Pancreas (tissue), 10 donors: ENCODE measurements around the gene PXK. TPM values are rescaled to one million over a fixed set of nuclear protein-coding genes. Genes with fewer than 3 reads are reported as not detected.
"Not testable (repeated sequence)": the region's sequence is repeated elsewhere in the genome, so short reads cannot be mapped to it uniquely, and the experiment has no call there.

Experiments
- ATAC-seq, 4 donors: fragments of 200-7000 bp; cut with Tn5 transposase; one replicate each; pipeline versions ENCODE4 v1.8.0 to v1.9.1; 2020; ENCODE audit warnings: mild to moderate bottlenecking in 4 of 4, moderate library complexity in 4 of 4
- DNase-seq, 6 donors: peaks; one replicate each; pipeline ENCODE4 v3.0.0-alpha.2; 2020
- FAIRE-seq: peaks from 2 replicates; lab custom pipeline; 2012; peaks lifted over from hg19 to GRCh38; lab: Jason Lieb, UNC
- H3K27ac ChIP-seq, 4 donors: fragments of 200-600 bp; sonication (generic); 1 replicate in 3 of 4; 2 replicates in 1 of 4; pipeline versions ENCODE4 v1.5.0 to v1.8.0; 2020
- H3K27me3 ChIP-seq, 4 donors: fragments of 200-600 bp; one replicate each; pipeline ENCODE4 v1.8.0; 2021
- H3K36me3 ChIP-seq, 3 donors: fragments of 200-600 bp; sonication (generic) in 1 of 3; one replicate each; pipeline versions ENCODE4 v1.5.0 to v1.8.0; 2020 to 2021
- H3K4me1 ChIP-seq, 3 donors: fragments of 200-600 bp; one replicate each; pipeline ENCODE4 v1.8.0; 2021
- H3K4me3 ChIP-seq, 4 donors: fragments of 200-600 bp; sonication (generic) in 2 of 4; one replicate each; pipeline versions ENCODE4 v1.5.0 to v1.8.0; 2020 to 2021
- H3K9me3 ChIP-seq, 4 donors: fragments of 200-600 bp; one replicate each; pipeline ENCODE4 v1.8.0; 2021
- WGBS, 2 donors: extraction: QIAGEN DNeasy Blood & Tissue Kit; methylation state at CpG; one replicate each; pipeline ENCODE4 v1.1.7; 2013; 5-methylcytosine and 5-hydroxymethylcytosine counted together
- intact Hi-C, 3 donors: fragments of 100-400 bp; cut with DNase I; formaldehyde crosslinking; loops; one replicate each; pipeline versions ENCODE4 v1.11.1 to v1.14.2; 2022
- polyA plus RNA-seq, 2 donors: library from polyadenylated mRNA; stranded (reverse); fragments of 200-250 nt; gene quantifications; one replicate each; pipeline ENCODE4 v1.2.3, GENCODE V29; 2013
- total RNA-seq, 6 donors: library from RNA; stranded (reverse); fragmentation: NEBNext Ultra II Directional in 4 of 6; extraction: Animal tissue kit (Norgen Biotek cat#: 25700) in 4 of 6; gene quantifications; one replicate each; pipeline versions ENCODE4 v1.2.1 to v1.2.4, GENCODE V29; 2021 to 2023
- TF ChIP-seq, protein P1 (sequence below), 4 donors: fragments of 200-600 bp; sonication (generic) in 3 of 4; IDR thresholded peaks; one replicate each; pipeline versions ENCODE4 v1.5.0 to v1.8.0; 2021; ENCODE audit warnings: antibody characterized with exemption in 4 of 4
- donor health status: healthy with polysubstance abuse.
- donor health status: DM: no; HTN: no; CAD: no; lungs with moderate emphysema.
- donor health status: DM: no; HTN: no; CAD: no.
- donor health status: control.
- donor health status: control.
- donor health status: Bipolar disorder and iron deficiency.
- donor health status: DM: yes; HTN: yes; CAD: no.
- donor health status: DM: no; HTN: no; CAD: no.
- donor health status: DM: no; HTN: no; CAD: no.
- donor health status: DM: yes; HTN: yes; CAD: no.

PXK gene
- total and polyA plus RNA-seq, 8 donors, result 3.2 to 11.2 (median 7.4) TPM

- H3K4me3 ChIP-seq, result peak within 1 kb of the TSS; percentile 60 to 89 (median 68)
- intact Hi-C loops, result no loop called here
- WGBS, 2 donors, result 0% methylated on average over 55 to 67 of the region's 67 CpGs
- H3K36me3 ChIP-seq, result peaks cover 4 to 30% (median 25%) of the 10 kb centered on the region in 3 donors
- TF ChIP-seq, protein P1, sequence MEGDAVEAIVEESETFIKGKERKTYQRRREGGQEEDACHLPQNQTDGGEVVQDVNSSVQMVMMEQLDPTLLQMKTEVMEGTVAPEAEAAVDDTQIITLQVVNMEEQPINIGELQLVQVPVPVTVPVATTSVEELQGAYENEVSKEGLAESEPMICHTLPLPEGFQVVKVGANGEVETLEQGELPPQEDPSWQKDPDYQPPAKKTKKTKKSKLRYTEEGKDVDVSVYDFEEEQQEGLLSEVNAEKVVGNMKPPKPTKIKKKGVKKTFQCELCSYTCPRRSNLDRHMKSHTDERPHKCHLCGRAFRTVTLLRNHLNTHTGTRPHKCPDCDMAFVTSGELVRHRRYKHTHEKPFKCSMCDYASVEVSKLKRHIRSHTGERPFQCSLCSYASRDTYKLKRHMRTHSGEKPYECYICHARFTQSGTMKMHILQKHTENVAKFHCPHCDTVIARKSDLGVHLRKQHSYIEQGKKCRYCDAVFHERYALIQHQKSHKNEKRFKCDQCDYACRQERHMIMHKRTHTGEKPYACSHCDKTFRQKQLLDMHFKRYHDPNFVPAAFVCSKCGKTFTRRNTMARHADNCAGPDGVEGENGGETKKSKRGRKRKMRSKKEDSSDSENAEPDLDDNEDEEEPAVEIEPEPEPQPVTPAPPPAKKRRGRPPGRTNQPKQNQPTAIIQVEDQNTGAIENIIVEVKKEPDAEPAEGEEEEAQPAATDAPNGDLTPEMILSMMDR (IDR thresholded peaks at IDR 0.05), result no peak
- H3K27ac ChIP-seq, result peak within 1 kb of the TSS; percentile 72 to 88 (median 80)
- FAIRE-seq (no peak), ATAC-seq (peak; percentile 96 to 99 (median 96)), DNase-seq (peak; percentile 89 to 96 (median 92))
- H3K9me3 ChIP-seq, result no peaks in the 10 kb centered on the region
- no peaks in the 10 kb centered on the region for H3K27me3 ChIP-seq
- peaks cover 8 to 9% (median 9%) of the 10 kb centered on the region in 3 donors for H3K4me1 ChIP-seq
These were observed 100.9 kb downstream of the PXK start, which contains the start of gene PDHB for GRCh38 chr3:58433400-58434167. PDHB (minus strand) TSS chr3:58433832; CDS start chr3:58433809, 23 bp downstream.

DNA sequence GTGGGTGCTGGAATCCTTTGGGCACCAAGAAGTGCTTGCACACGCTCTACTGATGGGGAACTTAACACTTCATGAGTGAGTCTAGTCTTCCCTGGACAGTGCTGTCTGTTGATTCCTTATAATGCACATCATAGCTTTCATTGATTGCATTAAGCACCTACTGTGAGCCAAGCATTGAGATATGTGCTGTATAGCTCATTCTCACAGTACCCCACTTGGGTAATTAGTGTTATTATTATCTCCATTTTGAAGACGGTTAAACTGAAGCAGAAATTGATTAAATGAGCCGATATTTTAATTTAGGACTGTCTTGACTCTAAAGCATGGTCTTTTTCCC is 101.4 kb downstream of the PXK start:
- Histone ChIP-seq H3K9me3 (no peaks in the 10 kb centered on the region), H3K4me3 (peak overlapping the region in 3 of 4 donors; percentile 64 to 89 (median 71)), H3K4me1 (peaks cover 8 to 9% (median 9%) of the 10 kb centered on the region in 3 donors), H3K36me3 (peaks cover 4 to 24% (median 20%) of the 10 kb centered on the region in 3 donors), H3K27me3 (no peaks in the 10 kb centered on the region), H3K27ac (peak overlapping the region; percentile 25 to 88 (median 79))
- 56 to 57% methylated on average over 3 of the region's 3 CpGs for WGBS, 2 donors
- no peak for ATAC-seq
- DNase-seq, result no peak
- no peak for FAIRE-seq
- TF ChIP-seq, protein P1 (IDR thresholded peaks at IDR 0.05), result no peak
- intact Hi-C loops, result no loop called here

DNA sequence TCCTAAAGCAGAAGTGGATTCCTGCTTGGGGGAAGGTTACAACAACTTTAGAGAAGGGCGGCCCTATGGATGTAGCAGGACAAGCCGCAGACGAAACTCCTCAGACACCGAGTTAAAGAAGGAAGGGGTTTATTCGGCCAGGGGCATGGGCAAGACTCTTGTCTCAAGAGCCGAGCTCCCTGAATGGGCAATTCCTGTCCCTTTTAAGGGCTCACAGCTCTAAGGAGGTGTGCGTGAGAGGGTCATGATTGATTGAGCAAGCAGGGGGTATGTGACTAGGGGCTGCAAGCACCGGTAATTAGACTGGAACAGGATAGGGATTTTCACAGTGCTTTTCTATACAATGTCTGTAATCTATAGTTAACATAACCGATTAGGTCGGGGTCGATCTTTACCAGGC is 101.8 kb downstream of the PXK start:
- no peak for FAIRE-seq
- H3K27me3 ChIP-seq, result no peaks in the 10 kb centered on the region
- peaks cover 8 to 9% (median 9%) of the 10 kb centered on the region in 3 donors for H3K4me1 ChIP-seq
- no peak for DNase-seq
- H3K36me3 ChIP-seq, result peaks cover 4 to 21% (median 16%) of the 10 kb centered on the region in 3 donors
- intact Hi-C loops, result no loop called here
- no peaks in the 10 kb centered on the region for H3K9me3 ChIP-seq
- TF ChIP-seq, protein P1 (IDR thresholded peaks at IDR 0.05), result no peak
- no peak for ATAC-seq
- 93 to 97% methylated on average over 11 of the region's 11 CpGs for WGBS, 2 donors
- no peak overlapping the region for H3K27ac ChIP-seq
- no peak overlapping the region for H3K4me3 ChIP-seq

- H3K27ac ChIP-seq, result no peak overlapping the region
These were observed 102.3 kb downstream of the PXK start for GRCh38 chr3:58434990-58435389.

DNA sequence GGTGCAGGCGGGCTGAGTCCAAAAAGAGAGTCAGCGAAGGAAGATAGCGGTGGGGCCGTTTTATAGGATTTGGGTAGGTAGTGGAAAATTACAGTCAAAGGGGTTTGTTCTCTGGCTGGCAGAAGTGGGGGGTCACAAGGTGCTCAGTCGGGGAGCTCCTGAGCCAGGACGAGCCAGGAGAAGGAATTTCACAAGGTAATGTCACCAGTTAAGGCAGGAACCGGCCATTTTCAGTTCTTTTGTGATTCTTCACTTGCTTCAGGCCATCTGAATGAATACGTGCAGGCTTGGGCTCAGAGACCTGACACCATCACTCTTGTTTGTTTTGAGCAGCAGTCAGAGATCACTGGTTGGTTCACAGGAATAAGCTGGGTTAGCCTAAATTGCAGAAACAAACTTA is 104.6 kb downstream of the PXK start:
- H3K36me3 ChIP-seq, H3K4me3 ChIP-seq, intact Hi-C loops, H3K9me3 ChIP-seq, H3K27me3 ChIP-seq, DNase-seq, ATAC-seq, FAIRE-seq, H3K27ac ChIP-seq, H3K4me1 ChIP-seq: not testable (repeated sequence)
- 69 to 80% methylated on average over 8 of the region's 8 CpGs for WGBS, 2 donors

More at GRCh38 chr3:58434990-58435389, 102.3 kb downstream of the PXK start:
- Histone ChIP-seq H3K27me3 (no peaks in the 10 kb centered on the region), H3K4me1 (peaks cover 8 to 9% (median 9%) of the 10 kb centered on the region in 3 donors), H3K9me3 (no peaks in the 10 kb centered on the region), H3K36me3 (peaks cover 4 to 16% (median 13%) of the 10 kb centered on the region in 3 donors), H3K4me3 (no peak overlapping the region)
- FAIRE-seq (no peak), ATAC-seq (no peak), DNase-seq (no peak)
- TF ChIP-seq, protein P1 (IDR thresholded peaks at IDR 0.05), result no peak
- intact Hi-C loops, result no loop called here
- whole genome bisulfite sequencing, 2 donors, result 79 to 90% methylated on average over 1 of the region's 1 CpG

DNA sequence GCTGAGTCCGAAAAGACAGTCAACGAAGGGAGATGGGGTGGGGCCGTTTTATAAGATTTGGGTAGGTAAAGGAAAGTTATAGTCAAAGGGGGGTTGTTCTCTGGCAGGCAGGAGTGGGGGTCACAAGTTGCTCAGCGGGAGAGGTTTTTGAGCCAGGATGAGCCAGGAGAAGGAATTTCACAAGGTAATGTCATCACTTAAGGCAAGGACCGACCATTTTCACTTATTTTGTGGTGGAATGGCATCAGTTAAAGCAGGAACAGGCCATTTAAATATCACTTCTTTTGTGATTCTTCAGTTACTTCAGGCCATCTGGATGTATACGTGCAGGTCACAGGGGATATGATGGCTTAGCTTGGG is 108.3 kb downstream of the PXK start:
- H3K9me3 ChIP-seq, DNase-seq, H3K27ac ChIP-seq, FAIRE-seq, ATAC-seq, intact Hi-C loops, H3K36me3 ChIP-seq, H3K27me3 ChIP-seq, H3K4me1 ChIP-seq, H3K4me3 ChIP-seq: not testable (repeated sequence)
- WGBS, 2 donors, result 81 to 90% methylated on average over 6 of the region's 6 CpGs
